Thyroid gland (tissue), 4 donors: Measurements from ENCODE around the gene RAB11FIP3.

Experiments used
- CTCF ChIP-seq, 6 experiments: fragments of 200-600 bp in 3 of 6; fragments of 450-650 bp in 3 of 6; sonication (generic) in 3 of 6; IDR thresholded peaks; one replicate each; pipeline ENCODE4 v1.5.1; 2016 to 2019; ENCODE audit warnings: antibody characterized with exemption in 6 of 6, mild to moderate bottlenecking in 2 of 6, inconsistent platforms in 1 of 6, moderate library complexity in 1 of 6
- POLR2A ChIP-seq, 2 donors: fragments of 450-650 bp; IDR thresholded peaks; one replicate each; pipeline ENCODE4 v1.6.1; 2017; ENCODE audit warnings: antibody characterized with exemption in 2 of 2, mild to moderate bottlenecking in 2 of 2, moderate library complexity in 1 of 2

- TF ChIP-seq POLR2A (IDR thresholded peaks at IDR 0.05) (no peak), CTCF (IDR thresholded peaks at IDR 0.05) (no peak)
Measured at GRCh38 chr16:445566-445965, 20.1 kb downstream of the RAB11FIP3 start.
